Natural killer cell (primary cell): ENCODE results near the gene CAPN1. TPM values are rescaled to one million over a fixed set of nuclear protein-coding genes. Genes with fewer than 3 reads are reported as not detected.

Experiments used
- ATAC-seq, 3 donors: fragments of 150-1000 bp in 2 of 3; fragments of 200-7000 bp in 1 of 3; cut with Tn5 transposase; 1 replicate in 1 of 3; 2 replicates in 2 of 3; pipeline ENCODE4 v1.10.0; 2021; ENCODE audit warnings: mild to moderate bottlenecking in 2 of 3, moderate library complexity in 2 of 3
- DNase-seq, 2 donors: peaks; one replicate each; pipeline versions ENCODE4 v3.0.0 to v3.0.0-alpha.2; 2013 to 2021; ENCODE audit warnings: mixed read lengths in 1 of 2
- H3K27ac ChIP-seq: one replicate; pipeline ENCODE4 v1.5.1; 2013; ENCODE audit warnings: mild to moderate bottlenecking, low read length
- H3K27me3 ChIP-seq: one replicate; pipeline ENCODE4 v1.6.1; 2013; ENCODE audit warnings: low read length; ENCODE audit not compliant: control insufficient read depth, insufficient read depth
- H3K36me3 ChIP-seq: one replicate; pipeline ENCODE4 v1.6.1; 2013; ENCODE audit warnings: low read length; ENCODE audit not compliant: control insufficient read depth, insufficient read depth
- H3K4me1 ChIP-seq: one replicate; pipeline ENCODE4 v1.6.1; 2013; ENCODE audit warnings: low read length; ENCODE audit not compliant: control insufficient read depth, insufficient read depth
- H3K4me3 ChIP-seq: one replicate; pipeline ENCODE4 v1.5.1; 2013; ENCODE audit warnings: low read length
- H3K9me3 ChIP-seq: one replicate; pipeline ENCODE4 v1.6.1; 2013; ENCODE audit warnings: low read length; ENCODE audit not compliant: control insufficient read depth, insufficient read depth
- H3K27ac Mint-ChIP-seq, 2 donors: one replicate each; pipeline ENCODE4 v1.8.0; 2022; ENCODE audit warnings: mild to moderate bottlenecking in 2 of 2, mixed read lengths in 2 of 2, moderate library complexity in 1 of 2
- H3K27me3 Mint-ChIP-seq, 2 donors: one replicate each; pipeline ENCODE4 v1.8.0; 2022; ENCODE audit warnings: low read depth in 2 of 2, mixed read lengths in 2 of 2
- H3K36me3 Mint-ChIP-seq: one replicate; pipeline ENCODE4 v1.8.0; 2022; ENCODE audit warnings: mixed read lengths
- H3K4me1 Mint-ChIP-seq, 2 donors: one replicate each; pipeline ENCODE4 v1.8.0; 2022; ENCODE audit warnings: mixed read lengths in 2 of 2
- H3K4me3 Mint-ChIP-seq: one replicate; pipeline ENCODE4 v1.8.0; 2022; ENCODE audit warnings: mild to moderate bottlenecking, moderate library complexity, mixed read lengths
- H3K9me3 Mint-ChIP-seq, 2 donors: one replicate each; pipeline ENCODE4 v1.8.0; 2022; ENCODE audit warnings: mixed read lengths in 2 of 2
- CTCF ChIP-seq: fragments of 200-600 bp; IDR thresholded peaks from one replicate; pipeline ENCODE4 v1.8.0; 2022; ENCODE audit warnings: antibody characterized with exemption
- WGBS: methylation state at CpG from one replicate; pipeline ENCODE4 v1.1.7; 2013; ENCODE audit warnings: missing lambda C conversion rate; ENCODE audit not compliant: insufficient coverage; 5-methylcytosine and 5-hydroxymethylcytosine counted together
- intact Hi-C: fragments of 100-400 bp; cut with micrococcal nuclease; formaldehyde crosslinking; loops from one replicate; pipeline ENCODE4 v1.14.2; 2022
- total RNA-seq, 4 donors: library from RNA; stranded (reverse); fragments of 120-200 nt in 1 of 4; gene quantifications; one replicate each; pipeline versions ENCODE4 v1.2.3 to v1.2.4, GENCODE V29; 2013 to 2022

CAPN1 gene
- total RNA-seq = 100 to 1,000 TPM; 211 to 256 (median 229) TPM
- total RNA-seq (2013) = 73.1 TPM

GRCh38 chr11:65181569-65182257 is at the start of gene CAPN1:
Gene CAPN1, plus strand, starts transcription at chr11:65181928. Its CDS starts 774 bp downstream, at chr11:65182702.
- peak; percentile 67 to 81 (median 74) for ATAC-seq
- TF ChIP-seq CTCF = no peak
- no peaks in the 10 kb centered on the region for H3K9me3 Mint-ChIP-seq
- DNase-seq = peak; percentile 37 to 76
- H3K27me3 Mint-ChIP-seq = no peaks in the 10 kb centered on the region
- intact Hi-C loops = loop anchor here (2.0 kb wide), 1 partner anchor 71 kb away; the partner anchor contains the start of gene TM7SF2
- Histone ChIP-seq H3K27me3 (no peaks in the 10 kb centered on the region), H3K9me3 (no peaks in the 10 kb centered on the region), H3K4me1 (peaks cover 25% of the 10 kb centered on the region), H3K36me3 (peaks cover 21% of the 10 kb centered on the region), H3K27ac (peak within 1 kb of the TSS; percentile 78), H3K4me3 (peak within 1 kb of the TSS; percentile 83)
- peaks cover 14 to 46% of the 10 kb centered on the region in 2 donors for H3K4me1 Mint-ChIP-seq
- H3K36me3 Mint-ChIP-seq = no peaks in the 10 kb centered on the region
- peak within 1 kb of the TSS; percentile 88 for H3K4me3 Mint-ChIP-seq
- peak within 1 kb of the TSS; percentile 72 to 87 for H3K27ac Mint-ChIP-seq
- 1% methylated on average over 30 of the region's 43 CpGs for WGBS

- Histone ChIP-seq H3K27ac (peak overlapping the region; percentile 6), H3K27me3 (no peaks in the 10 kb centered on the region), H3K9me3 (no peaks in the 10 kb centered on the region), H3K4me3 (peak overlapping the region; percentile 92), H3K4me1 (peaks cover 53% of the 10 kb centered on the region), H3K36me3 (peaks cover 52% of the 10 kb centered on the region)
- DNase-seq = no peak
- Mint-ChIP-seq H3K27ac (peak overlapping the region; percentile 99), H3K9me3 (no peaks in the 10 kb centered on the region), H3K4me1 (peaks cover 32 to 52% of the 10 kb centered on the region in 2 donors), H3K4me3 (peak overlapping the region; percentile 49), H3K27me3 (no peaks in the 10 kb centered on the region), H3K36me3 (no peaks in the 10 kb centered on the region)
- intact Hi-C loops = no loop called here
- ATAC-seq = no peak
- 62% methylated on average over 10 of the region's 10 CpGs for WGBS
- no peak for TF ChIP-seq CTCF
These were observed 49.3 kb upstream of the CAPN1 start for GRCh38 chr11:65132238-65132987.

GRCh38 chr11:65132988-65133700 is 48.6 kb upstream of the CAPN1 start:
- intact Hi-C loops = no loop called here
- Mint-ChIP-seq H3K36me3 (no peaks in the 10 kb centered on the region), H3K4me1 (peaks cover 32 to 52% of the 10 kb centered on the region in 2 donors), H3K9me3 (no peaks in the 10 kb centered on the region), H3K27ac (peak overlapping the region; percentile 99), H3K27me3 (no peaks in the 10 kb centered on the region), H3K4me3 (peak overlapping the region; percentile 98)
- no peak for TF ChIP-seq CTCF
- no peaks in the 10 kb centered on the region for H3K9me3 ChIP-seq
- ATAC-seq = no peak
- no peaks in the 10 kb centered on the region for H3K27me3 ChIP-seq
- peak in 1 of 2 donors; percentile 61 for DNase-seq
- peak overlapping the region; percentile 99 for H3K27ac ChIP-seq
- peaks cover 53% of the 10 kb centered on the region for H3K4me1 ChIP-seq
- H3K36me3 ChIP-seq = peaks cover 45% of the 10 kb centered on the region
- H3K4me3 ChIP-seq = peak overlapping the region; percentile 92
- WGBS = 35% methylated on average over 17 of the region's 18 CpGs
